Heart left ventricle (tissue), 13 donors: Measurements from ENCODE around the gene LZTS2.

ENCODE experiments used
- CTCF ChIP-seq, 12 donors: fragments of 200-600 bp; sonication (generic) in 4 of 12; IDR thresholded peaks; one replicate each; pipeline versions ENCODE4 v1.5.0 to v1.8.0; 2018 to 2022; ENCODE audit warnings: antibody characterized with exemption in 12 of 12, mild to moderate bottlenecking in 5 of 12
- POLR2A ChIP-seq, 2 donors: fragments of 450-650 bp; IDR thresholded peaks; one replicate each; pipeline ENCODE4 v1.6.1; 2017; ENCODE audit warnings: antibody characterized with exemption in 2 of 2, mild to moderate bottlenecking in 2 of 2, moderate library complexity in 2 of 2
- donor health status: ischemic (EF 13 %, LVEDD 7.1; RV severe dilation, severe dysfunction).
- donor health status: DM: no; HTN: yes; CAD: no.
- donor health status: DM: no; HTN: no; CAD: no.
- donor health status: ischemic (EF 25% LVEDD 6.9; RV normal size, moderate dysfunction).
- donor health status: ischemic (EF 25% LVEDD 5.7; RV mildly dilated, moderate dysfunction).
- donor health status: ischemic (EF 35%, LVEDD 5.7; RV mildly dilated, moderate dysfunction).
- donor health status: nonischemic (EF 11% LVEDD 7.7; RV severe dilation, severe dysfunction).
- donor health status: DM: yes; HTN: yes; CAD: no.
- donor health status: PGD.
- donor health status: ischemic (EF 29% LVEDD 5.4; RV normal size, mild dysfunction).
- donor health status: nonischemic (EF 23%, LVEDD 6.1; RV moderate dilation, normal function).

GRCh38 chr10:101046332-101047238 is 47.0 kb downstream of the LZTS2 start:
- TF ChIP-seq CTCF (IDR thresholded peaks at IDR 0.05) (no peak), POLR2A (IDR thresholded peaks at IDR 0.05) (no peak)
